ENCODE measurements around the gene PALLD. TPM values are rescaled to one million over a fixed set of nuclear protein-coding genes. Genes with fewer than 3 reads are reported as not detected.

Gene PALLD
- total and polyA plus RNA-seq, 2 of the 13 experiments (the other 11 are each of a cell fraction or from before 2014, with no cell fraction given), result 0.50 to 1.5 TPM

GRCh38 chr4:168880811-168881595 is 384.2 kb downstream of the PALLD start (continued):
- TF ChIP-seq ZSCAN30 (CRISPR knock-in tag; IDR thresholded peaks at IDR 0.05) (no peak), ARID5B (CRISPR knock-in tag; IDR thresholded peaks at IDR 0.05) (peak; percentile 42), DMAP1 (CRISPR knock-in tag; IDR thresholded peaks at IDR 0.05) (no peak), RFX1 (IDR thresholded peaks at IDR 0.05) (no peak), ZNF644 (CRISPR knock-in tag; IDR thresholded peaks at IDR 0.05; ENCODE audit: low read depth) (no peak)

GRCh38 chr4:168881781-168882420 is 385.0 kb downstream of the PALLD start:
- FAIRE-seq (no peak), DNase-seq (ENCODE audit: low spot score) (no peak), ATAC-seq (no peak; the same call in 1 of the 3 replicates)
- Histone ChIP-seq H4K20me1 (ENCODE audit: insufficient read depth, low read length) (no peaks in the 10 kb centered on the region), H3K9me3 (ENCODE audit: low read length) (no peaks in the 10 kb centered on the region), H3K4me2 (ENCODE audit: low read depth, low read length) (no peak overlapping the region), H3K27me3 (ENCODE audit: control insufficient read depth in 1 of 2, insufficient read depth in 2 of 2, low read length in 2 of 2) (no peaks in the 10 kb centered on the region), H3K9ac (ENCODE audit: insufficient read depth, low read depth, low read length) (no peak overlapping the region), H2AFZ (ENCODE audit: low read length) (no peak overlapping the region), H3K79me2 (ENCODE audit: insufficient read depth, low read length) (no peaks in the 10 kb centered on the region), H3K4me3 (replicated peaks in 1 of 3; ENCODE audit: insufficient read depth in 1 of 3, low read depth in 2 of 3, low read length in 3 of 3) (no peak overlapping the region), H3K36me3 (replicated peaks in 1 of 2; ENCODE audit: control insufficient read depth in 1 of 2, insufficient read depth in 2 of 2, low read length in 2 of 2) (no peaks in the 10 kb centered on the region), H3K4me1 (ENCODE audit: insufficient read depth, low read length) (peaks cover 25% of the 10 kb centered on the region), H3K27ac (ENCODE audit: extremely low read length, insufficient read depth, low read length) (no peak overlapping the region)
- in situ Hi-C loops (cut with HindIII; ENCODE audit: extremely low pct_ligation_motif_present, low pct_unique_long_range_greater_than_20kb), result no loop called here
- intact Hi-C loops (cut with micrococcal nuclease; ENCODE audit: unreplicated experiment), result no loop called here
- ChIA-PET POLR2A (no interaction called here), CTCF (ENCODE audit: low intra/inter-chr PET ratio, low total read pairs) (no interaction called here)
- no peak for TF ChIP-seq HOXA7 (CRISPR knock-in tag; IDR thresholded peaks at IDR 0.05)
- no peak for TF ChIP-seq TCF7L2 (IDR thresholded peaks at IDR 0.05; ENCODE audit: low read depth, low read length)
- no peak for TF ChIP-seq ZNF839 (CRISPR knock-in tag; IDR thresholded peaks at IDR 0.05; ENCODE audit: borderline replicate concordance)
- no peak for TF ChIP-seq ZNF256 (CRISPR knock-in tag; conservative IDR thresholded peaks at IDR 0.05)
- BruUV-seq (replicated peaks), result no TSS peak
- WGBS (ENCODE audit: low lambda C conversion rate), result 97% methylated on average over 7 of the region's 7 CpGs
